ENCODE data around the gene OGDHL.
A peak's percentile ranks its signal among the peaks of the same experiment; 100 is the strongest.

Gene OGDHL

GRCh38 chr10:49751636-49752510 lies 10.2 kb downstream of the OGDHL start:
- DNase-seq (ENCODE audit: low spot score): peak; percentile 16
- no peak for TF ChIP-seq CTCF (IDR thresholded peaks at IDR 0.05; ENCODE audit: borderline replicate concordance, control extremely low read depth, extremely low read depth, insufficient read depth, missing control alignments)
- in situ Hi-C loops (cut with MboI; ENCODE audit: low sequenced_read_pairs, unreplicated experiment): no loop called here

GRCh38 chr10:49751216-49751615 lies 10.9 kb downstream of the OGDHL start:
- no peak for DNase-seq (ENCODE audit: low spot score)
- in situ Hi-C loops (cut with MboI; ENCODE audit: low sequenced_read_pairs, unreplicated experiment): no loop called here
- no peak for TF ChIP-seq CTCF (IDR thresholded peaks at IDR 0.05; ENCODE audit: borderline replicate concordance, control extremely low read depth, extremely low read depth, insufficient read depth, missing control alignments)

- TF ChIP-seq CTCF (IDR thresholded peaks at IDR 0.05; ENCODE audit: borderline replicate concordance, control extremely low read depth, extremely low read depth, insufficient read depth, missing control alignments): no peak
- in situ Hi-C loops (cut with MboI; ENCODE audit: low sequenced_read_pairs, unreplicated experiment): no loop called here
- peak; percentile 20 for DNase-seq (ENCODE audit: low spot score)
These were observed 11.6 kb downstream of the OGDHL start for GRCh38 chr10:49750546-49750945.

- in situ Hi-C loops (cut with MboI; ENCODE audit: low sequenced_read_pairs, unreplicated experiment): no loop called here
- DNase-seq (ENCODE audit: low spot score): peak; percentile 21
These were observed 12.3 kb downstream of the OGDHL start for GRCh38 chr10:49749556-49750491.

GRCh38 chr10:49749144-49749543 lies 13.0 kb downstream of the OGDHL start:
- TF ChIP-seq CTCF (IDR thresholded peaks at IDR 0.05; ENCODE audit: borderline replicate concordance, control extremely low read depth, extremely low read depth, insufficient read depth, missing control alignments): no peak
- peak; percentile 22 for DNase-seq (ENCODE audit: low spot score)
- in situ Hi-C loops (cut with MboI; ENCODE audit: low sequenced_read_pairs, unreplicated experiment): no loop called here

More at GRCh38 chr10:49749556-49750491, 12.3 kb downstream of the OGDHL start:
- no peak for TF ChIP-seq CTCF (IDR thresholded peaks at IDR 0.05; ENCODE audit: borderline replicate concordance, control extremely low read depth, extremely low read depth, insufficient read depth, missing control alignments)

GRCh38 chr10:49748006-49748405 lies 14.1 kb downstream of the OGDHL start:
- in situ Hi-C loops (cut with MboI; ENCODE audit: low sequenced_read_pairs, unreplicated experiment): no loop called here
- TF ChIP-seq CTCF (IDR thresholded peaks at IDR 0.05; ENCODE audit: borderline replicate concordance, control extremely low read depth, extremely low read depth, insufficient read depth, missing control alignments): no peak
- DNase-seq (ENCODE audit: low spot score): no peak
